Muscle layer of duodenum (tissue), 2 donors: ENCODE results near the gene KCNIP1.

Experiments
- H3K27ac ChIP-seq: one replicate; pipeline ENCODE4 v1.7.0; 2013; ENCODE audit warnings: mild to moderate bottlenecking, low read length
- H3K27me3 ChIP-seq: one replicate; pipeline ENCODE4 v1.7.0; 2013; ENCODE audit warnings: low read depth, mild to moderate bottlenecking, control low read depth, low read length
- H3K36me3 ChIP-seq, 2 donors: one replicate each; pipeline ENCODE4 v1.7.0; 2013; ENCODE audit warnings: low read length in 2 of 2, control low read depth in 1 of 2, mild to moderate bottlenecking in 1 of 2; ENCODE audit not compliant: insufficient read depth in 2 of 2, control insufficient read depth in 1 of 2
- H3K4me1 ChIP-seq, 2 donors: one replicate each; pipeline ENCODE4 v1.7.0; 2013; ENCODE audit warnings: low read length in 2 of 2, mild to moderate bottlenecking in 2 of 2, control low read depth in 1 of 2, moderate library complexity in 1 of 2; ENCODE audit not compliant: insufficient read depth in 2 of 2, control insufficient read depth in 1 of 2
- H3K4me3 ChIP-seq, 2 donors: one replicate each; pipeline ENCODE4 v1.7.0; 2013; ENCODE audit warnings: low read length in 2 of 2, low read depth in 1 of 2, mild to moderate bottlenecking in 1 of 2
- H3K9me3 ChIP-seq, 2 donors: one replicate each; pipeline ENCODE4 v1.7.0; 2013; ENCODE audit warnings: low read length in 2 of 2, control low read depth in 1 of 2, mild to moderate bottlenecking in 1 of 2; ENCODE audit not compliant: control insufficient read depth in 1 of 2
- donor health status: healthy.

Gene KCNIP1

DNA sequence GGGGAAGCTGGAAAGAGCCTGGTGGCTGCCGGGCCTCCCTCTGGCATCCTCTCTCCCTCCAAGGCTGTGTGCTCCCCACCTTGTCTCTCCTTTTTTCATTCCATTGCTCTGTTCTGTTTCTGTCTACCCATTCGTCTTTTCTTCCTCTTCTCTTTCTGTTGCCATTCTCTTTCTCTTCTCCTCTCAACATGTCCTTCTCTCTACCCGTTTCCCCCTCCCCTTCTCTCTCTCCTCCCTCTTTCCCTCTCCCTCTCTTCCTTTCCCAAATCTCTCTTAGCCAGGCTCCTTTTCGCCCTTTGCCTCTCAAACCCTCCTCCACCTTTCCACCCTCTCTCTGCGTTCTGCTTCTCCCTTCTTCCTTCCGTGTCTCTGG is 19.4 kb upstream of the KCNIP1 start:
- no peaks in the 10 kb centered on the region for H3K9me3 ChIP-seq
- no peak overlapping the region for H3K4me3 ChIP-seq
- no peak overlapping the region for H3K27ac ChIP-seq
- no peaks in the 10 kb centered on the region for H3K36me3 ChIP-seq
- H3K4me1 ChIP-seq = no peaks in the 10 kb centered on the region
- no peaks in the 10 kb centered on the region for H3K27me3 ChIP-seq

DNA sequence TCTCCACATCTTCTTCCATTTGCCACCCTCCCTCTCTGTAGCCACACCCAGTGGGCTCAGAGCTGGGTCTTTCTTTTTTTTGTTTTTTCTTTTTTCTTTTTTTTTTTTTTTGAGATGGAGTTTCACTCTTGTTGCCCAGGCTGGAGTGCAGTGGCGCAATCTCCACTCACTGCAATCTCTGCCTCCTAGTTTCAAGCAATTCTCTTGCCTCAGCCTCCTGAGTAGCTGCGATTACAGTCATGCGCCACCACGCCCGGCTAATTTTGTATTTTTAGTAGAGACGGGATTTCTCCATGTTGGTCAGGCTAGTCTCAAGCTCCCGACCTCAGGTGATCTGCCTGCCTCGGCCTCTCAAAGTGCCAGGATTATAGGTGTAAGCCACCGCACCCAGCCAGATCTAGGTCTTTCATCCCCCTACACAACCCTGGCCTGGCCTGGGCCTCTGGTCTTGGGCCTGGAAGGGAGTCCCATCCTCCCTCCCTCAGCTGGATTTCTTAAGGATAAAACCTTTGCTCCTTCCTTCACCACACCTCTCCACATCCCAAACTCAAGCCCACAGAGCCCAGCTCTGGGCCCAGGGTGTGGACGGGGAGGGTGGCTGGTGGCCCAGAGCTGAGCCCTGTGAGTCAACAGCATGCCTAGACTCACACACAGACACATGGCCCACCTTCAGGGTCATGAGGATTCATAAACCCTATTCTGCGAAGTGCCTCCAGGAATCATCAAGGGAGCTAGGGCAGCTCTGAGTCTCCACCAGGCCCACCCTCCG is 18.8 kb upstream of the KCNIP1 start:
- no peaks in the 10 kb centered on the region for H3K4me1 ChIP-seq
- H3K4me3 ChIP-seq = no peak overlapping the region
- no peaks in the 10 kb centered on the region for H3K9me3 ChIP-seq
- H3K27me3 ChIP-seq = no peaks in the 10 kb centered on the region
- H3K36me3 ChIP-seq = no peaks in the 10 kb centered on the region
- H3K27ac ChIP-seq = no peak overlapping the region

DNA sequence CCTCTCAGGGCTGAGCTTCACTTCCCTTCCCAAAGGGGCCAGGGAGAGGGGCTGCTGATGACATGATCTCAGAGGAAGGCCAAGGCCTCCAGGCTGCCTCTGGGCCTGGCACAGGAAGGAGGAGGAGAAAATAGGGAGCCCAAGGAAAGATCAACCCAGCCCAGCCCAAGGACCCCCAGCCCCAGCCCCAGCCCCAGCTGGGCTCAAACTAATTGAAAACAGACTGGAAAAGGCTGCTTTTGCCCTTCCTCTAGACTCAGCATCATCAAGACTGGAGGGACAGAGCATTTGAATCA is 18.3 kb upstream of the KCNIP1 start:
- H3K27me3 ChIP-seq = no peaks in the 10 kb centered on the region
- no peak overlapping the region for H3K27ac ChIP-seq
- H3K9me3 ChIP-seq = no peaks in the 10 kb centered on the region

DNA sequence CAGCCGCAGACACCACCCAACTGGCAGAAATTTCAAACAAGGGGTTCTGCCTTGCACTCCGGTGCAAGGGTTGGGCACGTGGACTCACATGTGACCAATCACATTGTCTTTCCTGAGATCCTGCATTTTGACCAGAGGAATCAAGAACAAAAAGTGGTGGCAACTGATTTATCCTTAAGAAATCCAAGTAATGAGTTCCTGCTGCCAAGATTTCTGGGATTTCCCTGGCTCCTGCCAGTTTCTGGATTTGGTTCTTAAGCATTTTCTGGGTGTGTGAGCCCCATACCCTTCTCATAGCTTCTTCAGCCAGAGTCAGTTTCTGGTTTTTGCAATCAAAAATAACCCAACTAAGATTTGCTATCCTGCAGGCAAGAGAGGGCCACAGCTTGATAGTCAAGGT is 17.4 kb upstream of the KCNIP1 start:
- Histone ChIP-seq H3K36me3 (no peaks in the 10 kb centered on the region), H3K4me1 (peaks cover 0 to 2% of the 10 kb centered on the region in 2 donors), H3K27ac (no peak overlapping the region), H3K27me3 (no peaks in the 10 kb centered on the region), H3K4me3 (no peak overlapping the region), H3K9me3 (no peaks in the 10 kb centered on the region)

More for the DNA sequence above, 18.3 kb upstream of the KCNIP1 start:
- no peak overlapping the region for H3K4me3 ChIP-seq
- H3K36me3 ChIP-seq = no peaks in the 10 kb centered on the region
- no peaks in the 10 kb centered on the region for H3K4me1 ChIP-seq

DNA sequence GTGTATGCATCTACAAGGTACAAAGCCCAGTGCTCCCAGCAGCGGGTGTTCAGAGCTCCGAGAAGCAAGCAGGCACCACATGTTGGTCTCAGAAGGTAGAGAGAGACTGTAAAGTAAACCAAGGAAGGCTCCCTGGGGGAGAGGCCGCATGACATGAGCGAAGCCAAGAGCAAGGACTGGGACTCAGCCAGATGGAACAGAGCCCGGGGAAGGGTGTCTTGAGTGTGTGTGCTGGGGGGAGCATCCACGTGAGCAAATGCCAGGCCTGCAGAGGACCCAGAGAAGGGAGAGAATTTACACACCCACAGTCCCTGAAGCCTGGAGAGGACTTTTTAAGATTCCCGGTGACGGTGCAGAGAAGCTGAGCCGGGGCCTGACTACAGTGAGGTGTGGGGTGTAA is 15.2 kb upstream of the KCNIP1 start:
- Histone ChIP-seq H3K4me3 (no peak overlapping the region), H3K4me1 (peaks cover 0 to 13% of the 10 kb centered on the region in 2 donors)

DNA sequence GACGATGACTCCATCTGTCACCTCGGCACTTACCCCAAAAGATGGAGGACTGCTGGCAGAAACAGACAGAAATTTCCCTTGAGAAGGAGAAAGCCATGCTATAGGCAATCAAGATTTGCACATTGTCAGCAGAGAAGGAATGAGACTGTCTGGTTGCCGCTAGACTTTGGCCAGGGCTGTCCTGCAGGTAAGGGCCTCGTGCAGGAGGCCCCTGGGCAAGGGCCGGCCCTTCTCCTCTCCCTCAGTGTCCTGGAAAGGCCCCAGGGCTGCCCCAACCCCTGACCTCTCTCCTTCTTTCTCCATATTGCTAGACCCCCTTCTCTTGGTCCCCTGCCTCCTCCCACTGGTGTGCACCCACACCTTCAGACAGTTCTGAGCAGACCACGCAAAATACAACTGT is 14.6 kb upstream of the KCNIP1 start:
- Histone ChIP-seq H3K27me3 (no peaks in the 10 kb centered on the region), H3K9me3 (no peaks in the 10 kb centered on the region), H3K27ac (no peak overlapping the region), H3K4me3 (no peak overlapping the region), H3K4me1 (peaks cover 0 to 13% of the 10 kb centered on the region in 2 donors), H3K36me3 (no peaks in the 10 kb centered on the region)

More for the DNA sequence above, 15.2 kb upstream of the KCNIP1 start:
- H3K27ac ChIP-seq = no peak overlapping the region
- no peaks in the 10 kb centered on the region for H3K27me3 ChIP-seq
- H3K9me3 ChIP-seq = no peaks in the 10 kb centered on the region
- H3K36me3 ChIP-seq = no peaks in the 10 kb centered on the region

DNA sequence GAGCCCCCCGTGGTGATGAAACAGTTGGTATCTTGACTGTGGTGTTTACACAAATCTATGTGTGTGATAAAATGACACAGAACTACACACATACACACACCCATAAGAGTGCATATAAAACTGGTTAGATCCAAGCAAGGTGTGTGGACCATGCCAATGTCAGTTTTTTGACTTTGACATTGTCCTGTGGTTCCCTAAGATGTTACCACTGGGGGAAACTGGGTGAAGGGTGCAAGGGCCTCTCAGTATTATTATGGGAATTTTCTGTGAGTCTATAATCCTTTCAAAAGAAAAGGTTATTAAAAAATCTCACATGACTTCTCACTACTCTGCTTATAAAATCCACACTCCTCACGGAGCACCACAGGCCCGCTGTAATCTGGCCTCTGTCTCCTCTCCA is 13.4 kb upstream of the KCNIP1 start:
- no peaks in the 10 kb centered on the region for H3K27me3 ChIP-seq
- H3K27ac ChIP-seq = no peak overlapping the region
- no peaks in the 10 kb centered on the region for H3K9me3 ChIP-seq
- peaks cover 0 to 13% of the 10 kb centered on the region in 2 donors for H3K4me1 ChIP-seq
- H3K4me3 ChIP-seq = no peak overlapping the region
- H3K36me3 ChIP-seq = no peaks in the 10 kb centered on the region

DNA sequence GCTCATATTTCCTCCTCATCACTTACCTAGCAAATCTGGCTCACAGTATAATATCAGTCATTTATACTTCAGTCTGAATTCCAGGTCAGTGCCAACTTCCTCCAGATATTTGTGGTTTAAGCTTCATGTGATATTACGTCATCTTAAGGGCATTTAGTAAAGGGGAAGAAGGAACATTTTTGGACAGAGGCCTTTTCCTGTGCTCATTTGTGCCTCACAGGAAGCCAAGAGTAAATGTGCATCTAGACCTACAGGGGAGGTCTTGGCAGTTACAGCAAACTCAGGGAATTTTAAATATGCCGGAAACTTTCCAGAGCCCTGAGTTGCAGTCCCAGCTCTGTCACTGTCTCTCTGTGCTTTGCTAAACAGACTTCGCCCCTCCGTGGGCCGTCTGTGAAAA is 12.3 kb upstream of the KCNIP1 start:
- no peaks in the 10 kb centered on the region for H3K36me3 ChIP-seq
- no peak overlapping the region for H3K27ac ChIP-seq
- no peaks in the 10 kb centered on the region for H3K27me3 ChIP-seq
- H3K4me1 ChIP-seq = peaks cover 0 to 13% of the 10 kb centered on the region in 2 donors
- H3K4me3 ChIP-seq = no peak overlapping the region
- no peaks in the 10 kb centered on the region for H3K9me3 ChIP-seq

DNA sequence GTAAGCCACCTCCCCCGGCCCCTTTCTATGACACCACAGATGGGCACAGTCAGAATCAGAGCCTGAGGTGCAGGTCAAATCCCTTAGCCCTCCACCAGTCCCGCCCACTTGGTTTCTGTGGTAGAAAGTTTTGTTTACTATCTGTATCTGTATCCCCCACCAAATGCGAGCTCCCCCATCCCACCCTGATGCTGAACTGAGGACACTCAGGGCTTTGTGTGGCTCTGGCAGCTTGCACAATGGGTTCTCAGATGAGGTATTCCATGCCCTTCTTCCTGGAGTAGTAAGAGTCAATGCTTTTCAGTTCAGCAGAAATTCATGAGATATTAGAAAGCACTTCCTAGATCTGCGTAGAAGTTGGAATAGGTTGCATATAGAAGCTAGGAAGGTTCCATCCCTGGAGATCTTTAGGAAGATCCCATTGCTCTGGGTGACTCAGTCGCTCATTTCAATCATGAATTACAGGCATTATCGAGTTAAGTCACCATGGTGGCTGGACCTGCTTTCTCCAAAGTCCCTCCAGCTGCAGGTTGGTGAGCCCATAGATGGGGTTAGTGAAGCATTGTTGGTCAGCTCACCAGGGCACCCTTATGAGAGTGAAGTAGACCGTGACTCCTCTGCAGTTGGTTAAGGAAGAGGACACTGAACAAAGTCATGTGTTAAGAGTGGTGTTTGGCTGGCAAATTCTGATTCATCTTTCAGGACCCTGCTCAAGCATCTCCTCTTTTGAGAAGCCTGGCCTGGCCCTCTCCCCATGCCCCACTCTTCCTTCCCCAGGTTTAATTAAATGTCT is 10.6 kb upstream of the KCNIP1 start:
- no peaks in the 10 kb centered on the region for H3K27me3 ChIP-seq
- no peaks in the 10 kb centered on the region for H3K9me3 ChIP-seq
- peaks cover 0 to 13% of the 10 kb centered on the region in 2 donors for H3K4me1 ChIP-seq
- H3K4me3 ChIP-seq = no peak overlapping the region
- H3K36me3 ChIP-seq = no peaks in the 10 kb centered on the region
- H3K27ac ChIP-seq = no peak overlapping the region

DNA sequence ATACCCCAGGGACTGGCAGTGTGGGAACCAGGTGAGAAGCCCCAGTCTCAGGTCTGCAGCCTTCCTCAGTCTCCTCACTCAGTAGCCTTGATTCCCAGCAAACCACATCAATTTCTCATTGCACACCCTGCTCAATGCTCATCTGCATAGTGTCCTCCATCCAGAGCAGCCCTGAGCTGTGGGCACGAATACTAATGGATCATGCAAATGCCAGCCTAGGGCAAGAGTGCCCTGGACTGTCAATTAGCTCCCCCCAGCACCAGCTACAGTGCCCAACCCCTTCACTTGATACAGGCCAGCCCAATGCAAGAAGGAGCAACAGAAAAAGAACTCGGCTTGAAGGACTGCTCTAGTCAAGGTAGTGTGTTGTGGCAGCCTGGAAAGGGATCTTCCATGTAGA is 9.8 kb upstream of the KCNIP1 start:
- Histone ChIP-seq H3K36me3 (no peaks in the 10 kb centered on the region), H3K27me3 (no peaks in the 10 kb centered on the region), H3K4me1 (peaks cover 0 to 13% of the 10 kb centered on the region in 2 donors), H3K4me3 (no peak overlapping the region), H3K27ac (no peak overlapping the region), H3K9me3 (no peaks in the 10 kb centered on the region)

DNA sequence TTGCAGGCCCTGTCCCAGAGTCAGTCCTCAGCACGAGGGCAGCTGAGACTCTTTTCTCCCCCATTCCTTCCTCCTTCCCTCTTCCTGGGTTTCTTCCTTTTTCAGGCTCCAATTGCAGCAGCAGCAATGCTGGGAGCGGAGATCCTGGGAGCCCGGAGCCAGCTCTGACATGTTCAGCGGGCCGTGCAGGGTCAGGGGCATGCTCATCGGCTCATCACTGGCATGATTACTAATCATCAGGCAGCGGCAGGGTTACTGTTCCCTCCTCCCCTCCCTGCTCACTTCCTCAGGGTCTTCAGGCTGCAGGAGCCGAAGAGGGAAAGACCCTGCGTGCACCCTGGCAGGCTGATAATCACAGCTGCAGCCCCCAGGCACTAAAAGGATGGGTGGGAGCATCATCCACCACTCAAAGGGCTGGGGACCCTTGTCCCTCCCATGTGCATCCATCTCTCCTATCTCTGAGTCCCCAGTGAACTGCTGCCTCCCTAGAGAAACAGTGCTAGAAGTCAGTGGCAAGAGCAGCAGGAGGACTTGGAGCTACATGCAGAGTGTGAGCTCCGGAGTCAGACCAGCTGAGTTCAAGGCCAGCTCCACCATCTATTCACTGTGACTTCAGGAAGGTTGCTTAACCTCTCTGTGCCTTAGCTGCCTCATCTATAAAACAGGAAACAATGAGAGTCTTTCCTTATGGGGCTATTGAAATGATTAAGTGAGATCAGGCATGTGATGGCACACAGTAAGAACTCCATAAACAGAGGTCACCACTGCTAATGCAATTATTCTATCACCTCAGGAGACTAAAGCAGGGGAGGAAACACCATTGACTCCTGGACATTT is 7.8 kb upstream of the KCNIP1 start:
- H3K4me1 ChIP-seq = peaks cover 0 to 13% of the 10 kb centered on the region in 2 donors
- no peaks in the 10 kb centered on the region for H3K9me3 ChIP-seq
- no peak overlapping the region for H3K27ac ChIP-seq
- H3K4me3 ChIP-seq = no peak overlapping the region
- no peaks in the 10 kb centered on the region for H3K36me3 ChIP-seq
- H3K27me3 ChIP-seq = no peaks in the 10 kb centered on the region
